HG02840 (cell line): ENCODE measurements around the gene REEP2.
"Not testable (repeated sequence)": the region's sequence is repeated elsewhere in the genome, so short reads cannot be mapped to it uniquely, and the experiment has no call there.

Experiments used
- ATAC-seq: cut with Tn5 transposase; IDR thresholded peaks from one replicate; pipeline ENCODE4 v1.9.1; 2021; ENCODE audit warnings: mild to moderate bottlenecking, moderate library complexity, moderate number of reproducible peaks; ENCODE audit not compliant: unreplicated experiment, low FRiP score

REEP2 gene

DNA sequence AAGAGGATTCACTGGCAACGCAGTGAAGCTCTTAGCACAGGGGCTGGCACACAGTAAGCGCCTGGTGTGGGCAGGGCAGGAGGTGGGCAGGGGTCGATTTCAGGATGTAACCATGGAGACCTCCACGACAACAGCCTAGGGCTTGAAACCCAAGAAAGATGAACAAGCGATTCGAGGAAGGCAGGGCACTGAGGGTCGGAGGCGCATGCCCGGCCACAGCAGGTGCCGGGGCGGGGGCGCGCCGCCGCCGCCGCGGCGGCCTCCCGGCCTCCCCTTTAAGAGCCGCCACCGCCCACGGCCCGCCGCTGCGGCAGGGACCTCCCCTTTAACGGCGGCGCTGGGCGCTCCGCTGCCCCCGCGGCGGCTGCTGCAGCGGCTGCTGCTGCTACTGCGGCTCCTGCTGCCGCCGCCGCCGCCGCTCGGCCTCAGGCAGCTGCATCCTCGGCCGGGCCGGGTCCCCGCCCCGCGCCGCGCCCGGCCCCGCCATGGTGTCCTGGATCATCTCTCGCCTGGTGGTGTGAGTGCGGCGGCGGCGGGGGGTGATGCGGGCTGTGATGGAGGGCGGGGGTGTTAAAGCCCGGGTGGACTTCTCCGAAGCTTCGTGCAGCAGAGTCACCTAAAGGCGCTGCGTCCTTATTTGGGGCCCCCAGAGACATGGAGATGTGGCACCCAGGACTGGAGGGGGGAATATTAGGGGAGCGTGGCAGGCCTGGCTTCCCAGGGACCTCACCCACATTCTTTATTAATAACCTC, at the start of gene REEP2:
REEP2 (plus strand) TSS at position 334 of the 753 bp plus-strand sequence; CDS start at position 486, 152 bp downstream.
- ATAC-seq: peak; percentile 59

GRCh38 chr5:138389332-138389731, 49.5 kb upstream of the REEP2 start:
- no peak for ATAC-seq

GRCh38 chr5:138389911-138390310, 48.9 kb upstream of the REEP2 start:
- not testable (repeated sequence) for ATAC-seq

DNA sequence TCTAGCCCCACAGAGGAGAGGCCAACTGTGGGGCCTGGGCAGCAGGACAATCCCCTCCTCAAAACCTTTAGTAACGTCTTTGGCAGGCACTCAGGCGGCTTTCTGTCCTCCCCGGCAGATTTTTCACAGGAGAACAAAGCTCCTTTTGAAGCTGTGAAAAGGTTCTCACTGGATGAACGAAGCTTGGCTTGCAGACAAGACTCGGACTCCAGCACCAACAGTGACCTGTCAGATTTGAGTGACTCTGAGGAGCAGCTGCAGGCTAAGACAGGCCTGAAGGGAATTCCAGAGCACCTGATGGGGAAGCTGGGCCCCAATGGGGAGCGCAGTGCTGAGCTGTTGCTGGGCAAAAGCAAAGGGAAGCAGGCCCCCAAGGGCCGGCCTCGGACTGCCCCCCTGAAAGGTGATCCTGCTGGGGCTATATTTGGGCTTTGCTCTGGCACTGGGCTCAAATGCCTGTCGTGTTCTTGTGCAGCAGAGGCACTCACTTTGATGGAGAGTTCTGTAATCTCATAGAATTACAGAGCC, 46.9 kb upstream of the REEP2 start:
- ATAC-seq: no peak

- no peak for ATAC-seq
Observed at GRCh38 chr5:138402640-138403039, 36.2 kb upstream of the REEP2 start.

GRCh38 chr5:138408023-138408422, 30.8 kb upstream of the REEP2 start:
- ATAC-seq: no peak

- not testable (repeated sequence) for ATAC-seq
Observed at GRCh38 chr5:138410996-138411640, 27.7 kb upstream of the REEP2 start.

DNA sequence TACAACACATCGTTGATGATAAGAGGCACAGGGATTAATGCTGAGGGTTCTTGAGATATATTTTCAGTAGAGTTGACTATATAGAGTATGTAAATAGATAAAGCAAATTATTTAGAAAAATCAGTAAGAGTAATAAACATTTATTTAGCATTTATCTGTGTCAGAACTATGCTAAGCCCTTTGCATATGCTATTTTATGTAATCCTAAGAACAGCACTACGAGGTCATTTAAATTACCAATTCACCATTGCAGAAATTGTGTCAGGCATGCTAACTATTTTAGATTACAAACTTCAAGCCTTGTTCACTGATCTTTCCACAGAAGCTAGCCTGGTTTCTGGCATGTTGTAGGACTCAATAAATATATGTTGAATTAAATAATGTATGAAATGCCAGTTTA, 20.4 kb upstream of the REEP2 start:
- no peak for ATAC-seq

GRCh38 chr5:138425079-138425478, 13.8 kb upstream of the REEP2 start:
- no peak for ATAC-seq

- ATAC-seq: no peak
Observed at GRCh38 chr5:138435943-138436342, 2.9 kb upstream of the REEP2 start.

- no peak for ATAC-seq
Observed at GRCh38 chr5:138438003-138438723, 694 bp upstream of the REEP2 start.

DNA sequence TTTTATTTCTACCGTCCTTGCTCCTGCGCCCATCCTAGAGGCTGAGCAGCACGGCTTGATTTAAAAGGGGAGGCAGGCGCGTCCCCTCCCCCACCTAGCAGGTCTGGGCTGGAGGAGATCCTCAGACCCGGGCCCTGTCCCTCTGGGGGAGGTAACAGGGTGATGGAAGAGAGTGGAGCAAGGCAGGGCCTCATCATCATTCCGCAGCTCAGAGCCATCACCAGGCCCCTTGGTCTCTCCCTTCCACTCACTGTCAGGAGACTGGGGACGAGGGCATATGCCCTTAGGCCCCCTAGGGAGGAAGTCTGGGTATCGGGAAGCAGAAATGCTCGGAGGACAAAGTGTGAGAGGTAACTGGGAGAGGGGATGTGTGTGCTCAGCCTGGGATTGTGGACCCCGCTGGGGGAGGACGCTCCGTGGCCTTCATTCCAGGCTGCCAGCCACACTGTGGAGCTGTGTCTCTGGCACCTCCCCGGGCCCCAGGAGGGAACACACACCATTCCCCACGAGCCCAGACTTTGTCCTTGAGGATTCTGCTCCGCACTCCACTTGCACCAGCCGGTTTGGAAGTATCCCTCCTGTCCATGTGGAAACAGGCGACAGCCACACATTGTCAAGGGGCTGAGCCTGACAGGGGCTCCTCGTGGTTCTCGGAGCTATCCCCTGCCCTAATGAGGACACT, 761 bp downstream of the REEP2 start:
- no peak for ATAC-seq

DNA sequence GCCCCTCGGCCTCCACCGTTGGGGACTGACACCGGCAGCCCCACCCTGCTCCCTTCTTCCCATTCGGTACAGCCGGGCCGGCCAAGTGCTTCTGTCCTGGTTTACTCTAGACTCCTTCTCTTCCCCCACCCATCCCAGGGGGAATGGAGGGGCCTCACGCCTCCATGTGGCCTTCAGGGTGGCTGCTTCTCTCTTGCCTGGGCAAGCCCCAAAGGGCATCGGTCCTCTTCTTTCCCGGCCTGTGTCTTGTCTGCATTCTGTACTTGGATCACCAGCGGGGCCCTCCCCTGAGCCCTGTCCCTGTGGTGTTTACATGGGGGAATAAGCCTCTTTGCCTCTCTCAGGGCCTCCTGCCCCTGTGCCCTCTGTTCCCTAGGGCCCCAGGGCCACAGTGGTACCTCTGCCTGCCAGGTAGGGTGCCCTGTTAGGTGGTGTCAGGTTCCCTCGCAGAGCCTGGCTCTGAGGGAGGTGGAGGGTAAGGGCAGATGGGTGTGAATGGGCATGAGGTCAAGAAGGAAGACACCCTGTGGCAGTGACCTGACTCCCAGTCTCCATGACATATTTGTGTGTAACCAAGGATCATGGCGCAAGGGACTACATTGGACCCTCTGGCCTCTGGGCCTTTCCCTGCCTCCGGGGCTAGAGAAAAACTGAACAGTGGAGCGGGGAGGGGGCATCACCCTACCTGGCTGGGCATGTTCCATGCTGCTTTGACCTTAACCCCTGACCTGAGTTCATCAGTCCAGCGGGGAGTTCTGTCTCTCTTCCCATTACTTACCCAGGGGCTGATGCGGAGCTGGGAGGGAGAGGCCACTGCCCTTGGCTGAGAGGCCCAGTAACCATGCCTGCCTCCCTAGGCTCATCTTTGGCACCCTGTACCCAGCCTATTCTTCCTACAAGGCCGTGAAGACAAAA, 1.6 kb downstream of the REEP2 start:
- no peak for ATAC-seq

- ATAC-seq: no peak
Observed at GRCh38 chr5:138441221-138441620, 2.4 kb downstream of the REEP2 start.

DNA sequence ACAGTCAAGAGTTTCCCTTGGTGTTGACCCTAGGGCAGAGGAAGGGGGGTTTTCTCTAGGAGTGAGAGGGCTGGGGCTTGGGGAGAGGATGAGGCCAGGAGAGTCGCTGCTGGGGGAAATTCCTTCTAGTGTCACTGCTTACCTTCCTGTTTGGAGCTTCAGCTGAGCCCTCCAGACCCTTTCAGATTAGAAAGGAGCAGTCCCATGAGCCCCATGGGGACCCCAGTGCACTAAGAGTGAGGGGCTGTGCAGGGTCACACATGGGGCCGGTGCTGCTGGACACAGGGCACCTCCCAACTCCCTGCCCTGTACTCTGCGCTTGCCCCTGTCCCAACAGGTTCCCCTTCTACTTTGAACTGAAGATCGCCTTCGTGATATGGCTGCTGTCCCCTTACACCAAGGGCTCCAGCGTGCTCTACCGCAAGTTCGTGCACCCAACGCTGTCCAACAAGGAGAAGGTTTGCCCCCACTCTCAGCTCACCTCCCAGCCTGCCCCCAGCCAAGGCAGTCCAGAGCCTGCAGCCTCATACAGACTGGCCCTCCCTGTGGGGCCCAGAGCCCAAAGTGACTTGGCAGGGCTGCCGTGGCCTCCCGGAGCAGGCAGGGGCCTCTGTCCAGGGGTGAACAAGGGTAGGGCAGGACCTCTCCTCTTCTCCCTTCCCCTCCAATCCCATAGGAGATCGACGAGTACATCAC, 5.4 kb downstream of the REEP2 start:
- no peak for ATAC-seq

DNA sequence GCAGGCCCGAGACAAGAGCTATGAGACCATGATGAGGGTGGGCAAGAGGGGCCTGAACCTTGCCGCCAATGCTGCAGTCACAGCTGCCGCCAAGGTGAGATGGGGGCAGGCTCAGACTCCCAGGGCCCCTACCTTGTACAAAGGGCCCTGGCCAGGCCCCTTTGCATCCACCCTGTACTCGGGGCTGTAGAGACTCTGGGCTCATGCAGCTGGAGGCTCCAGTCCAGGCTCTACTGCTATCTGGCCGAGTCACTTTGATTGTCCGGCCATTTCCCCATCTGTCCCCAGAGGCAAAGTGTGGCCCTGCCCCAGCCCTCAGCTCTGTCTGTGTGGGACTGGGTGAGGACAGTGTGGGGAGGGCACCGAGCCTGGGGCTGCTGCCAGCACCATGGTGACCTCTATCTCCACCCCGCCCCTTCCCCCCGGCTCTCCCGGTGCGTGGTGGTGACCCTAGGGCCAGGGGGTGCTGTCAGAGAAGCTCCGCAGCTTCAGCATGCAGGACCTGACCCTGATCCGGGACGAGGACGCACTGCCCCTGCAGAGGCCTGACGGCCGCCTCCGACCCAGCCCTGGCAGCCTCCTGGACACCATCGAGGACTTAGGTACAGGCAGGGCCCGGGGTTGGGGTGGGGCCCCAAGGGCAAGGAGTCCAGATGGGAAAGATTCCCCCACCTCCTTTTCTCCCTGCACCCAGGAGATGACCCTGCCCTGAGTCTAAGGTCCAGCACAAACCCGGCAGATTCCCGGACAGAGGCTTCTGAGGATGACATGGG, 6.1 kb downstream of the REEP2 start:
- no peak for ATAC-seq

DNA sequence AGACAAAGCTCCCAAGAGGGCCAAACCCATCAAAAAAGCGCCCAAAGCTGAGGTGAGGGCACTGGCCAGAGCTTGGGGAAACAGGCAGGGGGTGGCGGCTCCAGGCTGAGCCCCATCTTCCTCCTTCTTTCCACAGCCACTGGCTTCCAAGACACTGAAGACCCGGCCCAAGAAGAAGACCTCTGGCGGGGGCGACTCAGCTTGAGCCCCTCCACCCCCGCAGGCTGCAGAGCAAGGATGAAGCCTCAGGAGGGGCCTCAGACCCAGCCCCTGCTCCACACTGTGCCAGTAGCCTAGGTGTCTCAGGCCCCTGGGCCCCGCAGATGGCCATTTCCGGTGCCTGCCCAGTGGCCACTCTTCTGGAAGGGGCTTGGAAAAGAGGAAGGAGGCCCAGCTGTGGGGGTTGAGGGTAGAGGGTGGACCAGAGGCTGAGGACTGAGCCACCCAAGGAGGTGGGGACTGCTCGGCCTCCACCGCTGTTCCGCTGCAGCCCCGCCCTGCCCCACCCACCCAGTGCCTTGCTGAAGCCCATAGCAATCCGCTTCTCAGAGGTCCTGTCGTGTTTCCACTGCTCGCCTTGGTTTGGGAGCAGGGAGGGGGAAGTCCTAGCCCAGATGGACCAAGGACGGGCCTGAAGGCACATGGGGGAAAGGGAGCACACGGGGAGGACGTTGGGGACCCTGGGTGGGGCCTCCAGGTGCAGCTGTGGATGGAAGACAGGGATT, 6.9 kb downstream of the REEP2 start:
- ATAC-seq: no peak

- no peak for ATAC-seq
Observed at GRCh38 chr5:138448070-138448469, 9.2 kb downstream of the REEP2 start.
